Activated CD4-positive, alpha-beta T cell treated with anti-CD3 and anti-CD28 coated beads, Interleukin-2, amount 50 U/mL, for 48 hours (primary cell): ENCODE data around the gene TMEM30B.

Source experiments
- DNase-seq, 2 experiments: peaks; one replicate each; pipeline ENCODE4 v3.0.0-alpha.2; 2020

Gene TMEM30B

DNA sequence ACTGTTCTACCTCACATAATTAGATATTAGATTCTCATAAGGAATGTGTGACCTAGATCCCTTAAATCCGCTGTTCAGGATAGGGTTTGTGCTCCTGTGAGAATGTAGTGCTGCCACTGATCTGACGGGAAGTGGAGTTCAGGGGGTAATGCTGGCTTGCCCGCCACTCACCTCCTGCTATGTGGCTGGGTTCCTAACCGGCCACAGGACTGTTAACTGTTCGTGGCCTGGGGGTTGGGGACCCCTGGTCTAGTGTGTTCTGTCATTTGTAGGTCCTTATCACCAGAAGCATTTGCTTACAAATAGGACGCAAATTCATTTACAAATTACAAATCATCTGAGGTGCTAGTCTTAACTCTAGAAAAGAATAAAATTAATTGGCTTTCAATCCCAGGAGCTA lies 16.4 kb upstream of the TMEM30B start:
- no peak for DNase-seq

DNA sequence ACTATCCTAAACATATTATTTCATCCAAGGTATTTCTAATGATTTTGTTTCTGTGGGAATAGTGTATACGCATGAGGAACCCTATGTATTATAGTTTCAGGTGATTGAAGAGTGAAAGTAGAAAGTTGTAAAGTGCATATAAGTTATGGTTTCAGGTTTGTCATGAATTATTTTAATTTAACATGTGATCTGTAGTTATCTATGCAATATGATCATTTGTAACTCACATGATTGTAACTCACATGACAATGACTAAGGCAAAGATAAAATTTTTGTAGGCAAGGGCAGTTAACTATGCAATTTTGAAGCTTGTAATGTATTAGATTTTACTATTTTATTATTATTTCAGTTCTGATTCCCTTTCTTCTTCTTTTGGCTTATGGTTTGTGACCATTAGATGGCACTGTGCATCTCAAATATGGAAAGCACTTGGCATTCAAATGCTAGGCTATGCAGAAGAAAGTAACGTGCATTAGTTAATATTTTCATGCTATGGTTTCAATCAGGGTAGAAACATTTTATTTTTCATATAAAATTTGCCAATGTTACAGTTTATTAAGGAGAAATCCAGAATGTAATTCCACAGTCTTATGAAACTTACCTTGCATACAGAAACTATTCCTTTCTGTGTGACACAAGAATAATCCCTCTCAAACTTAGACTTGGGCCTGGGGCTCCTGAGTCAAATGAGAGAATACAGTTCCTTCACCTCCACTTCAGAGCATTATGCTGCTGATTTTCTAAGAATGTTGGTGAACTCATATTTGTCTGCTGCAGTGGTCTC lies 15.8 kb upstream of the TMEM30B start:
- DNase-seq = no peak

DNA sequence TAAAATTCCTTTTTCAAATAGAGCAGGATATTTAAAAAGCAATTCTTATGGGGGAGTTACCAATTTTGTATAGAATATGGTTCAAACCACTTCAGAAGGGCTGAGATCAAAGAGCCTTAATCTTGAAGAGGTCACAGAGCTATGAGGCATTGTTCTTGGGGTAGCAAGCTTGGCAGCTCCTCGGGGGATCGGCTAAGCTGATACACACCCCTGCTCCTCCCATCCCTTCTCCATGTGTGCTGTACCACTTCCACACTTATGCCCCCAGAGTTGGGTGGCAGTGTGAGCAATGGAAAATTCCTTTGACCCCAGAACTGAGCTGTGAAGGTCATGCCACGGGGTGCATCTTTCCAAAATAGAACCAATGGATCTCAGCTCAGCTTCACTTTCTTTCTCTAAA lies 15.0 kb upstream of the TMEM30B start:
- no peak for DNase-seq

DNA sequence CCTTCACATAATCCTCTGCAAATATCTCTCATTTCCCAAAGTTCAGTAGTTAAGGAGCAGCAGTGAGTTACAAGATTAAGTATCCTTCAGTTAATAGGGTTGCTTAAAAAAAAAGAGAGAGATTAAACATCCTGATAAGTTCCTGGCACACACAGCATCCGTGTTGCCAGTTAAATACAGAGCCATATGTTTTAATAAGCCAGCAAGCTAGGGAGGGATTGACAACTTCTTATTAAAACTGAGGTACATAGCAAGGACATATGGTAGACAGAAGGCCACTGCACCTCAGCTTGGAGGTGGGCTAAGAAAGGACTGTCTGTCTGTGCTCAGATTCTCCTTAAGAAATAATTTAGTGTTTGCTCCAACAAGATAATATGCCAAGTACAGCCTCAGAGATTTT lies 9.6 kb upstream of the TMEM30B start:
- no peak for DNase-seq

DNA sequence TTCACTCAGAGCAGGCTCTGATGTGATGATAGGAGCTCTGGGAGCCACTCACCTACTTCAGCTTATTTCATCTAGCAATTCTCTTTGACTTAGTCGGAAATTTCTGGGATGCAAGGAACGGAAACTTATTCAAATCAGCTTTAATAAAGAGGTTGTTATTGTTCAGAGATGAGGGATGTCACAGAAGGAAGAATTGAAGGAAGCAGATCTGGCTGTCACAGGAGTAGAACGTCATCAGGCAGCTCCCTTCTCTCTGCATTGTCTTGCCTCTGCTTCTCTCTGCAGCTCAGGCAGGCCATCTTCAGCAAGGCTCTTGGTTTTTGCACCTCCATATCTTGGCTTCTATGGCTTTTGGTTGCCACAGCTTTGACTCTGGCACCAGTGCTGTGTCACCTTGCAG lies 7.6 kb upstream of the TMEM30B start:
- no peak for DNase-seq

DNA sequence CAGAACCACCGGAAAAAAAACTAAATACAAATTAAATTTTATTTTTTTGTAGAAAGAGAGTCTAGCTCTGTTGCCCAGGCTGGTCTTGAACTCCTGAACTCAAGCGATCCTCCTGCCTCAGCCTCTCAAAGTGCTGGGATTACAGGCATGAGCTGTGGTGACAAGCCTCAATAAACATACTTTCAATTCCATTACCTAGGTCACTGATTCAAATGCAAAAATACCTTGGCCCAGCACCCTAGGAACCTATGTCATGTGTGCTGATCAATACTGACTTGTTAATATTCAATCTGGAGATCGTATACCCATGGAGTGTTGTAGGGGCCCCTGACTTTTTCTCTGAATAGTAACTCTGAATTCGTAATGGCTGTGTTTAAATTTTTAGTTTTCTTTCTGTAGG lies 7.1 kb upstream of the TMEM30B start:
- DNase-seq = no peak

DNA sequence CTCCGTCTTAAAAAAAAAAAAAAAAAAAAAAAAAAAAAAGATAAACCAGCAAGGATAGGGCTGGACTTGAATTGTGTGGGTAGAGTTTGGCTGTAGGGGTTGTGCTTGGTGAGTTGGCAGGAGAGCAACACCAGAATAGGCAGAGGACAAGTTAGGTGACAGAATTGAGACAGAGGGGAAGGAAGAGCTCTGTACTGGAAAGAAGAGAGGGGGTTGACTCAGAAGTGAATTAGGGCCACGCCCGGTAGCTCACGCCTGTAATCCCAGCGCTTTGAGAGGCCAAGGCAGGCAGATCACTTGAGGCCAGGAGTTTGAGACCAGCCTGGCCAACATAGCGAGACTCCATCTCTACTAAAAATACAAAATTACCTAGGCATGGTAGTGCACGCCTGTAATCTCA lies 6.1 kb upstream of the TMEM30B start:
- no peak for DNase-seq

DNA sequence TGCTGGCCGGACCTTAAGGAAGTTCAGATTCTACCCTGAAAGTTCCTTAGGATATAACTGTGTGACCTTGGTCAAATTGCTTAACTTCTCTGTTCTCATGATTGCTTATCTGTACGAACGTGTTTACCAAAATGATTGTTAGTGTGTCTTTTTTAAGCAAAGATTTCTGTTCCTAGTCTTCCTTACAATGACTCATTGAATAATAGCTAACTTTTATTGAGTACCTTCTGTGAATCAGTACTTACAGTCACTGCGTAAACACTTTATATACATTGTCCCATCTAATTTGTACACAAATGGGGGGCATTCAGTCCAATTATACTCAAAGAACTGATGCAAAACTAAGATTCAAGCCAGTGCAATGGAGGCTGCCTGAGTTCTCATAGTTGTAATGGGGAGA lies 4.2 kb upstream of the TMEM30B start:
- no peak for DNase-seq

DNA sequence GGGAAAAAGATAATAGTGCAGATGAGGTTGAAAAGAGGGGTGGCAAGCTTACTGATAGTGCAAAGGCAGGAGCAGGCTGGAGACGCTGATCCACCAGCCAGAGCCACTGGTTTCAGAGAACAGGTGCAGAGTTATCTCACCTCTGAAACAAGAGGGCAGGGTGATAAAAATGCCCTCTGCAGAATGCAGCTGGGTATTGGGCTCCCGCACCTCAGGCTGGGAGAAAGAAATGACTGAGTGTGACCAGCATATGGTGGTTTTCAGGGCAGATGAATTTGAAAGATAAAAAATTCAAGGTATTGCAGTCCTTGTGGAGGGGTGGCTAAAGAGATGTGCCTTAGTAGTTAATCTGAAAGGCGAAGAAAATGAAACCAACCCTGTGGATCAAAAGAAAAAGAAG lies 2.9 kb upstream of the TMEM30B start:
- no peak for DNase-seq

DNA sequence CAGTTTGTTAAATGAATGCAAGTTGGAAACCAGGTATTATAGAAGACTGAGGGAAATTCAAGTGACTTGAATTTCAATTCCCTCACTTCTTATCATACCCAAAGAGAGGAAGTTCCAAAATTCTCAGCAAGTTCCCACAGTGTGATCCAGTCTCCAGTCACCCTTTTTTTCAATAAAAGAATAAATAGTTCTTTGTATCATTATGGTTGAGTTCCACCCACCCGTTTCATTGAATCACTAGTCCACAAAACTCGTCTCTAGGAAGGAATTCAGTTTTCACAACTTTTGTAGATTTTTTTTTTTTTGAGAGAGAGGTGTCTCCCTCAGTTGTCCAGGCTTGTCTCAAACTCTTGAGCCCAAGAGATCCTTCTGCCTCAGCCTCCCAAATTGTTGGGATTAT lies 1.6 kb upstream of the TMEM30B start:
- DNase-seq = no peak

DNA sequence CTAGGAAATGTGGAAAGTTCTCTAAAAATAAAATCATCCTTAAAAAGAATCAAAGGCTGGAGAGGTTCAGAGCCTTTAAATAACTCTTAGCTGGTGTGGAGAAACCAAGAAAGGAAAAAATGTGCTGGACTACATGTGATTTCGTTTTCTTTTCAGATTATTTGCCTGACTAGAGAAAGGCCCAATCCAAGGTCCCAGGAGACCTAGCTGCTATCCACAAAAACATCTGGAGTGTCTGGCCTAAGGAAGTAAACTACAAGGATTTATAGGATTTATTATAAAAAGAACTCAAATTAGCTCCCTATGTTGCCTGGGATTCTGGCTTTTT lies 774 bp upstream of the TMEM30B start:
- DNase-seq = no peak

DNA sequence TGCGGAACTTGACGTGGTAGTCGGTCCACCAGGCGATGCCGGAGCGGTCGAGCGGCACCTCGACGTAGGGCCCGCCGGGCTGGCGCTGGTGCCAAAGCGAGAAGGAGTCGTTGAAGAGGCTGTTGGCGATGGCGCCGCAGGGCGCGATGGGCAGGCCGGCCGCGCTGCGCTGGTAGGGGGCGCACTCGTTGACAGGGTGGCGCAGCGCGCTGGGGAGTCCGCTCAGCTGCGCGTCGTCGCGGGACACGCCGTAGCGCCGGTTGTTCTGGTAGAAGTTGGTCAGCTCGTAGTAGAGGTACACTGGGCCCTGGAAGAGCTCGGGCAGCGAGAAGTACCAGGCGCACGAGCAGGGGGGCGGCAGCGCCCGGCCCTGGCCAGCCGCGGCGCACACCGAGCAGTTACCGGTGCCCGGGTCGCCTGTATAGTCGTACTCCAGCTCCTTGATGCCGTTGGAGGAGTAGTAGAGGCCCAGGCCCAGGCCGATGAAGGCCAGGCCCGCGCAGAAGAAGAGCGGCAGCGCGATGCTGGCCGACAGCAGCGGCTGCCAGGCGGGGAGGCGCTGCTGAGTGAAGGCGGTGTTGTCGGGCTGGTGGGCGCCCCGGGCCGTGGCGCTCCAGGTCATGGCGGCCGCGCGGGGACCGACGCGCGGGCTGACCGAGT lies 482 bp downstream of the TMEM30B start:
- peak; percentile 81 to 82 for DNase-seq

DNA sequence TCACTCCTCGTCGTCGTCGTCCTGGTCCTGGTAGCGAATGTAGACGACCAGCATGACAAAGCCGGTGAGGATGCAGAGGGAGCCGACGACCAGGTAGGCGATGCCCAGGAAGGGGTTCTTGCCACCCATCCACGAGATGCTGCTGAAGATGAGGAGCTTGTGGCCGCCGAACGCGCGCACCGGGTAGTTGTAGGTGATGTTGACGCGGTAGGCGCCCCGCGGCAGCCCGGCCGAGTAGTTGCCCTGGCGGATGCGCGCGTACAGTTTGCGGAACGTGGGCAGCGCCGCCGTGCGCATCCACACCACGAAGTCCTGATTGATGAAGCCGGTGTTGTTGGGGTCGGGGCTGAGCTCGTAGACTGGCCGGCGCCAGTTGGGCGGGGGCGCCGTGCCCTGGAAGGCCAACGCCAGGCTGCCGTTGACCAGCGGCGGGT lies 1.0 kb downstream of the TMEM30B start:
- peak; percentile 49 to 55 for DNase-seq

DNA sequence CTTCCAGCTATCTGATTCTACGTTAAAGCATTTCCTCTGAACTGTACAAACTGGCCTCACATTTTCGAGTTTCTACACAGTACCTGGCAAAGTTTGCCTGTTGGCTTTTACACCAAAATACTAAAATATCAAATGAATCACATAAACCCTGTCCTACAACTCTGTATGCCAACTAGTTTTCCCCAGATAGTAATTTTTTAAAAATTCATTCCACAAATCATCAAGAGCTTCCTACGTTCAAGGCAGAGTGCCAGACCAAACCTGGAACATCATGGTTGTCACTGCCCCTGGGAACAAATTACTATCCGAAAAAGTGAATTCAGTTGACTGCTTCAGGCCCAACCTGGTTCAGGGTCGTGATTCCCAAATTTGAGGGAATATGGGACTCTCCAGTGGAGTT lies 2.1 kb downstream of the TMEM30B start:
- DNase-seq = no peak

DNA sequence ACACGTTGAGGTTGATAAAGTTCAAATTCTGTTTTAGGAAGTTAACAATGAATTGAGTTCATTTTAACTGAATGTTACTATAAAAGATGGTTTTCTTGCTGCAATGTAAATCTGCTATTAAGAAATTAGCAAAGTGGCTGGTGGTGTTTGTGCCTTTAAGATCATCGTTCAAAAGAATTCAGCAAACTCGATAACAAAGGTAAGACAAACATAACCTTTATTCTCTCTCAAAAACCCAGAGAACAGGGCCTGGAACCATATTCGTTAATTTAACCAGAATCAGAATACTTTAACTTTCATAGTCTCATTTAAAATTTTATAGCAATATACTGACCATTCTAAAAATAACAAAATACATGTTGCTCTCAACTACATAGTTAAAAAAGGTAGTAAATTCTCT lies 3.4 kb downstream of the TMEM30B start:
- no peak for DNase-seq

DNA sequence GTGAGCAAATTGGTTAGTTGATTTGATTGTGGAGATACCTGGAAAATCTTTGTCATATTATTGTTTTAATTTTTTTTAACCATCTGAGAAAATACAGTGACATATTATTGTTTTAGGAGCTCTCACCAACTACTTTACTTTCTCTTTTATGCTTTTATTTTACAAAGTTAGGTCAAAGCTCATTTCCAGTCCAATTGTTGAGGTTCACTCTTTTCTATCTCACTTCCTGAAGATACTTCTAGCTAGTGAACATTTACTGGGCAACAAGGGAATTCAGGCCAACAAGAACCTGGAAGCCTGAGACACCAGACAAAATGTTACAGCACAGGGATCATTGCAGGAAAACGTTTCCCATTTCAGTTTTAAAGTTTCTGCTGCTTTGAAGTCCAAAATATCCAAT lies 3.9 kb downstream of the TMEM30B start:
- DNase-seq = no peak

DNA sequence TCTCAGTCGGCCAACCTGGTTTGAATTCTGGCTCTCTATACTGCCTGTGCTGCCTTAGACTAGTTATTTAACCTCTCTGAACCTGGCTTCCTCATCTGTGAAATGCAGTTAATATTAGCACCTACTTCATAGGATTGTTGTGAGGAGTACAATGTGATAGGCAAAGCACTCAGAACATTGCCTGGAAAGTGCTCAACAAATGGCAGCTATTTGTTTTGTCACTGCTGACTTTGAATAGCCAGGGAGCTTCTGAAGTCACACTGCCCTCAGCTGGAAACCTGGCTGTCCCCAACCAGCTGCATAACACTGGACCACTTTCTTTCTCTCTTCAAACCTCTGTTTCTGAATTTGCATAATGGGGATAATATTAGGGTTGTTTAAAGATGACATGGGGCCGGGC lies 9.6 kb downstream of the TMEM30B start:
- DNase-seq = no peak

DNA sequence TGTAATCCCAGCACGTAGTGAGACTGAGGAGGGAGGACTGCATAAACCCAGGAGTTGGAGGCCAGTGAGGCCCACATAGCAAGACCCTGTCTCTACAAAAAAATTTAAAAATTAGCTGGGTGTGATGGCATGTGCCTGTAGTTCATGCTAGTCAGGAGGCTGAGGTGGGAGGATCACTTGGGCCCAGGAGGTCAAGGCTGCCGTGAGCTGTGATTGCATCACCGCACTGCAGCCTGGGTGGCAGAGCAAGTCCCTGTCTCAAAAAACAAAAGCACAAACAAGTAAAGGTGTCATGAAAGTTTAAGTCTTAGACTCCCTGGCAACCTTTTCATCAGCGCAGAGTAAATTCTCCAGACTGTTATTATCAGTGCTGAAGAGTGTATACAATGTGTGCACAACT lies 10.4 kb downstream of the TMEM30B start:
- DNase-seq = no peak

DNA sequence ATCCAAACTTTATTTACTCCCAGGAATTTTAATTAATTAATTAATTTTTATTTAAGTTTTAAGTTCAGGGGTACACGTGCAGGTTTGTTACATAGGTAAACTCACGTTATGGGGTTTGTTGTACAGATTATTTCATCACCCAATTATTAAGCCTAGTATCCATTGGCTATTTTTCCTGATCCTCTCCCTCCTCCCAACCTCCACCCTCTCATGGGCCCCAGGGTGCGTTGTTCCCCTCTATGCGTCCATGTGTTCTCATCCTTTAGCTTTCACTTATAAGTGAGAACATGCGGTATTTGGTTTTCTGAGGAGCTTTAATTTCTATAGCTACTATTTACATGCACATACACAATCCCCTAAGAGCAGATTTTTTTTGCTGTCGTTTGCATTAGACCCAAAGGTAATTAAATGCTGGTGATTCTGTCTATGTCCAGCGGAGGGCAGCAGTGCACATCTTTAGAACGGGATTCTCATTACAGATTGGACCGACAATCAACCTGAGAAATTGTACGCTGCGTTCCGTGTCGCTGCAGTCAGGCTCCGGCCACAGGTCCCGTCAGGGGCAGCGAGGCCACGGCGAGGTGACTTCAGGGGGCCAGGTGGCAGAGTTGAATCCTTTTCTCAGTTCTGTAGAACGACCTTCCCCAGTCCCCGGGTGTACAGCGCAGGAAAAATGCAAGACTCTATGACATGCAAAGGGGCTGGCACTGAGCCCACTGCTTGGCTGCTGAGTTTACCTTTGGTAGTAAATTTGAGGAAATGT lies 11.6 kb downstream of the TMEM30B start:
- DNase-seq = peak; percentile 81 to 88

DNA sequence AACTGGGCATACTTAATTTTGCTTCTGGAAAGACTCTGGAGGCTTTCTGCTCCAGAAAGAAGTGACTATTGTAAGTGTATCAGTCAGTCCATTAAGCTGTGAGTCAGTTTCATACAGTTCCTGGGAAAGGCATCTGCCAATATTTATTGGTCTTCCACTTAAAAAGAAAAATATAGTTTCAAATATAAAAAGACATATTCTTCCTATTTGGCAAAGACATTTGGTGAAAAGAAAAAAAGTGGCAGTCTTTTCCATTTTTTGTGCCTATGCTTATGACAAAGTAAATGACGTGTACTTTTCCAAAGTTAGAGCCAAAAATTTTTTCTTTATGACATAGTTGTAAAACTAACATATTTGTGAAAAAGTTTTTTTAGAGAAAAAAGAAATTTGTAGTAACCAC lies 12.3 kb downstream of the TMEM30B start:
- no peak for DNase-seq

DNA sequence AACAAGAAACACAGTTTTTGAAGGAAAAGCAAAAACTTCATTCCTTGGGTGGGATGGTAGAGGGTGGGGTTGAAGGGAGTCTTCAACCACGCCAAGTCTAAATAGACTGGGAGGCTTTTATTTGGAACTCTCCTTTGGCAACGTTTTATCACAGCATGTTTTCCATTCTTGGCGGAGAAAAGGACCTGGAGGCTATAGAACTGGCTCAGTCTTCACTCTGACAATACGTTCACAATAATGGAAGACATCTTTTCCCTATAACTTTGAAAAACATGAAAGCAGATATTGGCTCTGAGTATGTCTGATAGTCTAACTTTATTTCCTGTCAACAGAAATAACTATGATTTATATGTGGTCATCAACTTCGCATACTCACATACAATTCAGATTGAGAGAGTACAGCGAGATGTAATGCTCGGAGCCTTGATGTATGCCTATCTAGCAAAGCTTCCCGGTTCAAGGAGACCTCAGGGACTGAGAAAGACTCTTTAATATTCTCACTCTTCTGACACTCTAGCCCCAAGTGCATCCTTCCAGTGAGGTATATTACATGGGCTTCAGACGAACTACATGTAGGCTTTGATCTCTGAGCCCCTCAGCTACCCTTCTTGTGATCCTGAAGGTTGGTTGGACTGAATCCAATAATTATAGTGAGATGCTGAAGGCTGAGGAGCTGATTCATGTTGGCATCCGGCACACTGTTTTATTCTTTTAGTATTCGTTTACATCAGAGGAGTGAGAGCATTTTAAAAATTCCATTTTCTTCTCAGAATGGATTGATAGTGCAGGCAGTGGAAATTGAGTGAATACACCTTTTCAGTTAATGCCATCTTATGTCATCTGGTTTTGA lies 14.0 kb downstream of the TMEM30B start:
- DNase-seq = no peak

DNA sequence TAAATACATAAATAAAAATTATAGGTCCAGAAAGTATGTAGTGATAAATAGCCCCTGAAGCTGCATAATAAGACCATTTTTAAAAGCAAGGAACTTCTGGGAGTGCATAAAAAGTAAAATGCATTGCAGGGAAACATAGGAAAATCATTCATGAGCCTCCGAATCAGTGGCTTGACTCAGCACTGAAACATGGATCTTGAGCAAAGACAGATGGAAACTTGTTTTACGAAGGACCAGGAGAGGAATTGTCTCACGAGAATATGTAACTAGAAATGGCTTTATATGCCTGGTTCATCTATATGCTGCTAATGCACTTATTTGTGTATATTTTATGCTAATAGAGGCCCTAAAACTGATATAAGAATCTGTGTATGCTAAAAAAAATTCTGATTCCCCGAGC lies 14.7 kb downstream of the TMEM30B start:
- DNase-seq = no peak

DNA sequence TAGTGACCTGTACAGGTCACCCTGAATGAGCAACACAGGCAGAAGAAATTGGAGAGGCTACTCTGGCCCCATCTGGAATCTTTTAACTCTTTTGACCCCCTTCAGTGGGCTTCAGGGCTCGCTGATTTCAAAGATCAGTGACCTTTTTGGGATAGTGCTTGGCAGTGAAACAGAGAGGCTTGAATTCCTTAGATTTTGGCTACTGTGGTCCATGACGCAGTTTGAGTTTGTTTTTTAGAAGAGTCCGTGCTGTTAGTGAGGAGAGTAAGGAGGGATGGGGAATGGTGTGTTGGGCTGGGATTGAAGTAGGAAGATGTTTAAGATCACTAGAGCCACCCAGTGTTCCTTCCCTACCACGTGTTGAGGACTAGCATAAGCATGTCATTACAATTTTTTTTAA lies 16.5 kb downstream of the TMEM30B start:
- DNase-seq = no peak
